ENCODE data around the gene ENAH. TPM values are rescaled to one million over a fixed set of nuclear protein-coding genes. Genes with fewer than 3 reads are reported as not detected.
A peak's percentile ranks its signal among the peaks of the same experiment; 100 is the strongest.
"Not testable (repeated sequence)": the region's sequence is repeated elsewhere in the genome, so short reads cannot be mapped to it uniquely, and the experiment has no call there.

Gene ENAH
- polyA plus RNA-seq, 1 donor (not counting 4 experiments of a cell fraction or from before 2014, with no cell fraction given) = 61.0 TPM

DNA sequence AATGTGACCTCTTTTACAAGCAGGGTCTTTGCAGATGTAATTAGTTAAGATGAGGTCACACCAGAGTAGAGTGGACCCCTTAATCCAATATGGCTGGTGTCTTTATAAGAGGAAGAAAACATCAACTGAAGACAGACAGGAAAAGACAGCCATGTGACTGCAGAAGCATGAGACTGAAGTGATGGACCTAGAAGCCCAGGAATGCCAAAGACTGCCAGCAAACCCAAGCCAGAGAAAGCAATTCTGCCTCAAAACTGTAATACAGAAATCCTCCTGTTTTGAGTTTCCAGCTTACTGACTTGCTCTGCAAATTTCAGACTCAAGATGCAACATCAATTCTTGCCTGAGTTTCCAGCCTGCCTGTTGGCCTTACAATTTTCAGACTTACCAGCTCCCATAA lies 17.3 kb downstream of the ENAH start:
- no peaks in the 10 kb centered on the region for H3K27me3 ChIP-seq (ENCODE audit: control insufficient read depth, extremely low read depth, insufficient read depth, low read length)
- H3K4me1 ChIP-seq (ENCODE audit: control insufficient read depth, extremely low read depth, insufficient read depth, low read length) = no peaks in the 10 kb centered on the region
- TF ChIP-seq, protein P1, sequence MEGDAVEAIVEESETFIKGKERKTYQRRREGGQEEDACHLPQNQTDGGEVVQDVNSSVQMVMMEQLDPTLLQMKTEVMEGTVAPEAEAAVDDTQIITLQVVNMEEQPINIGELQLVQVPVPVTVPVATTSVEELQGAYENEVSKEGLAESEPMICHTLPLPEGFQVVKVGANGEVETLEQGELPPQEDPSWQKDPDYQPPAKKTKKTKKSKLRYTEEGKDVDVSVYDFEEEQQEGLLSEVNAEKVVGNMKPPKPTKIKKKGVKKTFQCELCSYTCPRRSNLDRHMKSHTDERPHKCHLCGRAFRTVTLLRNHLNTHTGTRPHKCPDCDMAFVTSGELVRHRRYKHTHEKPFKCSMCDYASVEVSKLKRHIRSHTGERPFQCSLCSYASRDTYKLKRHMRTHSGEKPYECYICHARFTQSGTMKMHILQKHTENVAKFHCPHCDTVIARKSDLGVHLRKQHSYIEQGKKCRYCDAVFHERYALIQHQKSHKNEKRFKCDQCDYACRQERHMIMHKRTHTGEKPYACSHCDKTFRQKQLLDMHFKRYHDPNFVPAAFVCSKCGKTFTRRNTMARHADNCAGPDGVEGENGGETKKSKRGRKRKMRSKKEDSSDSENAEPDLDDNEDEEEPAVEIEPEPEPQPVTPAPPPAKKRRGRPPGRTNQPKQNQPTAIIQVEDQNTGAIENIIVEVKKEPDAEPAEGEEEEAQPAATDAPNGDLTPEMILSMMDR (optimal IDR thresholded peaks at IDR 0.05 in 1 of 3, IDR thresholded peaks at IDR 0.05 in 1 of 3, conservative IDR thresholded peaks at IDR 0.05 in 1 of 3; ENCODE audit: extremely low read depth in 1 of 3, insufficient read depth in 2 of 3, low read length in 3 of 3) = no peak
- TF ChIP-seq EZH2 (IDR thresholded peaks at IDR 0.05; ENCODE audit: low read length) = no peak
- H3K36me3 ChIP-seq (ENCODE audit: control insufficient read depth in 2 of 2, extremely low read depth in 1 of 2, insufficient read depth in 2 of 2, low read length in 2 of 2) = peaks cover 0 to 2% of the 10 kb centered on the region in 2 experiments
- H3K9me1 ChIP-seq (ENCODE audit: control insufficient read depth, extremely low read depth, insufficient read depth, low read length) = no peaks in the 10 kb centered on the region
- H4K20me1 ChIP-seq (ENCODE audit: control insufficient read depth, extremely low read depth, insufficient read depth, low read length) = no peaks in the 10 kb centered on the region
- peaks cover 35% of the 10 kb centered on the region for H3K79me2 ChIP-seq (ENCODE audit: control insufficient read depth, insufficient read depth, low read length)
- H3K27ac ChIP-seq (ENCODE audit: control insufficient read depth, insufficient read depth, low read length) = no peak overlapping the region
- H3K4me2 ChIP-seq (ENCODE audit: control insufficient read depth, extremely low read depth, insufficient read depth, low read depth, low read length) = no peak overlapping the region
- H2AFZ ChIP-seq (ENCODE audit: control insufficient read depth, low read length) = no peak overlapping the region
- no peak overlapping the region for H3K4me3 ChIP-seq (ENCODE audit: control insufficient read depth in 2 of 3, extremely low read depth in 1 of 3, insufficient read depth in 2 of 3, low read depth in 1 of 3, low read length in 3 of 3)
- no peak for DNase-seq (ENCODE audit: low read depth, low spot score)
- H3K9me3 ChIP-seq (ENCODE audit: control insufficient read depth, low read depth, low read length) = no peaks in the 10 kb centered on the region
- dilution Hi-C loops (cut with MboI; ENCODE audit: extremely low pct_ligation_motif_present, low sequenced_read_pairs) = no loop called here
- peak; percentile 34 for FAIRE-seq
- no peak overlapping the region for H3K9ac ChIP-seq (ENCODE audit: control insufficient read depth, extremely low read depth, insufficient read depth, low read length)

DNA sequence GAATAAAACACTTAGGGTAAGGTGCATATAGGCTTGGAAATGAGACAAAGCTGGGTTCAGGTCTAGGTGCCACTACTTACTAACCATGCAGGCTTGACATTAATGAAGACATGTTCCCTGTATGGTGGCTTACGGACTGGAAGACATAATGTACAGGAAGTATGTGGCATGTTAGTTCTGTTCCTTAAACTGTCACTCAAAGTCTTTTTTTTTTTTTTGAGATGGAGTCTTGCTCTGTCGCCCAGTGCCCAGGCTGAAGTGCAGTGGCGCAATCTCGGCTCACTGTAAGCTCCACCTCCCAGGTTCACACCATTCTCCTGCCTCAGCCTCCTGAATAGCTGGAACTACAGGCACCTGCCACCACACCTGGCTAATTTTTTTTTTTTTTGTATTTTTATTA lies 20.1 kb downstream of the ENAH start:
- H3K4me3 ChIP-seq (ENCODE audit: control insufficient read depth in 2 of 3, extremely low read depth in 1 of 3, insufficient read depth in 2 of 3, low read depth in 1 of 3, low read length in 3 of 3); H3K4me2 ChIP-seq (ENCODE audit: control insufficient read depth, extremely low read depth, insufficient read depth, low read depth, low read length); H3K36me3 ChIP-seq (ENCODE audit: control insufficient read depth in 2 of 2, extremely low read depth in 1 of 2, insufficient read depth in 2 of 2, low read length in 2 of 2); H2AFZ ChIP-seq (ENCODE audit: control insufficient read depth, low read length); H3K9ac ChIP-seq (ENCODE audit: control insufficient read depth, extremely low read depth, insufficient read depth, low read length); H4K20me1 ChIP-seq (ENCODE audit: control insufficient read depth, extremely low read depth, insufficient read depth, low read length); H3K4me1 ChIP-seq (ENCODE audit: control insufficient read depth, extremely low read depth, insufficient read depth, low read length); FAIRE-seq; H3K9me1 ChIP-seq (ENCODE audit: control insufficient read depth, extremely low read depth, insufficient read depth, low read length); dilution Hi-C loops (cut with MboI; ENCODE audit: extremely low pct_ligation_motif_present, low sequenced_read_pairs); H3K9me3 ChIP-seq (ENCODE audit: control insufficient read depth, low read depth, low read length); DNase-seq (ENCODE audit: low read depth, low spot score); H3K27ac ChIP-seq (ENCODE audit: control insufficient read depth, insufficient read depth, low read length); H3K27me3 ChIP-seq (ENCODE audit: control insufficient read depth, extremely low read depth, insufficient read depth, low read length): not testable (repeated sequence)
- H3K79me2 ChIP-seq (ENCODE audit: control insufficient read depth, insufficient read depth, low read length) = peaks cover 16% of the 10 kb centered on the region

DNA sequence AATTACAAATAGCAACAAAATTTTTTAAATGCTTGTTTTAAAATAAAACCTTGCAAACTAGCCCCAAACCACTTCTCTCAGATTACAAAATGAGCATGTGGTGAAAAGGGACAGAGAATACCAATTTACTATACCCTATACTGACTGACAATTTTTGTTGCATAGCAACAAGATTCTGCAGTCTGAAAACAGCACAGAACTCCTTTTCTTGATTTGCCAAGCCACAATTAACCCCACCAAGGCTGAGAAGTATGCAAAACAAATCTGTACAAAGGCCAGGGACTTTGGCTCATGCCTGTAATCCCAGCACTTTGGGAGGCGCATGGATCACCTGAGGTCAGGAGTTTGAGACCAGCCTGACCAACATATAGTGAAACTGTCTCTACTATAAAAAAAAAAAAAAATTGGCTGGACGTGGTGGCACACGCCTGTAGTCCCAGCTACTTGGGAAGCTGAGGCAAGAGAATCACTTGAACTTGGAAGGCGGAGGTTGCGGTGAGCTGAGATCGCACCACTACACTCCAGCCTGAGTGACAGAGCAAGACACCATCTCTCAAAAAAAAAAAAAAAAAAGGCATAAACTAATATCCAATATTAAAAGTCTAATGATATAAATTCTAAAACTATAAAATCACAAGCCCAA lies 21.8 kb downstream of the ENAH start:
- Histone ChIP-seq H3K9ac (ENCODE audit: control insufficient read depth, extremely low read depth, insufficient read depth, low read length) (no peak overlapping the region), H3K79me2 (ENCODE audit: control insufficient read depth, insufficient read depth, low read length) (peaks cover 15% of the 10 kb centered on the region), H3K9me1 (ENCODE audit: control insufficient read depth, extremely low read depth, insufficient read depth, low read length) (peaks cover 4% of the 10 kb centered on the region), H2AFZ (ENCODE audit: control insufficient read depth, low read length) (no peak overlapping the region), H3K27me3 (ENCODE audit: control insufficient read depth, extremely low read depth, insufficient read depth, low read length) (no peaks in the 10 kb centered on the region), H3K36me3 (ENCODE audit: control insufficient read depth in 2 of 2, extremely low read depth in 1 of 2, insufficient read depth in 2 of 2, low read length in 2 of 2) (peaks cover 0 to 2% of the 10 kb centered on the region in 2 experiments), H4K20me1 (ENCODE audit: control insufficient read depth, extremely low read depth, insufficient read depth, low read length) (no peaks in the 10 kb centered on the region), H3K4me3 (ENCODE audit: control insufficient read depth in 2 of 3, extremely low read depth in 1 of 3, insufficient read depth in 2 of 3, low read depth in 1 of 3, low read length in 3 of 3) (no peak overlapping the region), H3K27ac (ENCODE audit: control insufficient read depth, insufficient read depth, low read length) (no peak overlapping the region), H3K4me2 (ENCODE audit: control insufficient read depth, extremely low read depth, insufficient read depth, low read depth, low read length) (no peak overlapping the region), H3K9me3 (ENCODE audit: control insufficient read depth, low read depth, low read length) (no peaks in the 10 kb centered on the region), H3K4me1 (ENCODE audit: control insufficient read depth, extremely low read depth, insufficient read depth, low read length) (no peaks in the 10 kb centered on the region)
- dilution Hi-C loops (cut with MboI; ENCODE audit: extremely low pct_ligation_motif_present, low sequenced_read_pairs) = no loop called here
- DNase-seq (ENCODE audit: low read depth, low spot score) = no peak
- FAIRE-seq = no peak
- TF ChIP-seq EZH2 (IDR thresholded peaks at IDR 0.05; ENCODE audit: low read length) = no peak
- TF ChIP-seq, protein P1 (optimal IDR thresholded peaks at IDR 0.05 in 1 of 3, IDR thresholded peaks at IDR 0.05 in 1 of 3, conservative IDR thresholded peaks at IDR 0.05 in 1 of 3; ENCODE audit: extremely low read depth in 1 of 3, insufficient read depth in 2 of 3, low read length in 3 of 3) = no peak
